ENCODE data around the gene NLRC3. TPM values are rescaled to one million over a fixed set of nuclear protein-coding genes. Genes with fewer than 3 reads are reported as not detected.
A peak's percentile ranks its signal among the peaks of the same experiment; 100 is the strongest.

The NLRC3 gene
- polyA plus RNA-seq, 1 donor: 2.5 TPM

DNA sequence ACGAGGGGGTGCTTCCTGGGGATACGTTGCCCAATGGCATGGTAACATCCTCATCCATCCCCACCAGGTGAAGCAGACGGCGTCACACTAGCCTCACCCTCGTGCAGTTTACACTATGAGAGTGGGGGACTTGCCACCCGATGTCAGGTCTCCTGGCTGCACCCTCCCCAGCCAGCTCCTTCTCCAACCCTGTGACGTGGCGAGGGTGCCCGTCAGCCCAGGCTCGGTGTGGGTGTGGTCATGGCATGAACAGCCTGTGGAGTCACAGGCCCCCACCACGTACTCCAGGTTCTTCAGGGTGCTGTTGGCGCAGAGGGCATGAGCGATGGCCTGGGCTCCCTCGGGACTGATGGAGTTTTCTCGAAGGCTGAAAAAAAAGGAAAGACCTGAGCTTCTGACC lies 28.3 kb downstream of the NLRC3 start:
- Histone ChIP-seq H3K27me3 (ENCODE audit: control insufficient read depth, insufficient read depth, low read length) (no peaks in the 10 kb centered on the region), H3K36me3 (ENCODE audit: control insufficient read depth, insufficient read depth, low read length) (no peaks in the 10 kb centered on the region), H3K4me3 (ENCODE audit: low read length) (no peak overlapping the region), H3K9me3 (ENCODE audit: control insufficient read depth, low read depth, low read length) (peaks cover 5% of the 10 kb centered on the region), H3K4me1 (ENCODE audit: control insufficient read depth, insufficient read depth, low read length) (no peaks in the 10 kb centered on the region), H3K27ac (ENCODE audit: low read length) (no peak overlapping the region)
- no CpG with 5 or more reads among the region's 15 CpGs for WGBS (ENCODE audit: insufficient coverage, low lambda C conversion rate)
- no peak for DNase-seq

DNA sequence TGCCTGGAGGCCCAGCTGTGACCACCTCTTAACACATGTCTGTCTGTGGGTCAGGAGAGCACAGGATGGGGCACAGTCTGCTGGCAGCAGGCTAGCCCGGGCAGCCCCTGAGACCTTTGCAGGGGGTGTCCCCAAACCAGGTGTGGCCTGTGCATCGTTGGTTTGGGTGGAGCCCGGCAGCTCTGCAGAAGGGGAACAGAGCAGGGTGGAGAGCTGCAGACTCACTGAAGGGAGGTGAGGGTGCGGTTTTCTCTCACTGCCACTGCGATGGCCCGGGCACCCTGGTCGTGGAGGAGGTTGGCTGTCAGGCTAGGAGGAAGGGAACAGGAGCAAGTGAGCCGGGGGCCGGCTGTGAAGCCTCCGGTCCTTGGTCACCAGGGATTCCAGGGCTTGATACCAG lies 28.8 kb downstream of the NLRC3 start:
- WGBS (ENCODE audit: insufficient coverage, low lambda C conversion rate): no CpG with 5 or more reads among the region's 10 CpGs
- Histone ChIP-seq H3K4me3 (ENCODE audit: low read length) (no peak overlapping the region), H3K36me3 (ENCODE audit: control insufficient read depth, insufficient read depth, low read length) (no peaks in the 10 kb centered on the region), H3K4me1 (ENCODE audit: control insufficient read depth, insufficient read depth, low read length) (no peaks in the 10 kb centered on the region), H3K9me3 (ENCODE audit: control insufficient read depth, low read depth, low read length) (peaks cover 5% of the 10 kb centered on the region), H3K27ac (ENCODE audit: low read length) (no peak overlapping the region), H3K27me3 (ENCODE audit: control insufficient read depth, insufficient read depth, low read length) (no peaks in the 10 kb centered on the region)
- no peak for DNase-seq

DNA sequence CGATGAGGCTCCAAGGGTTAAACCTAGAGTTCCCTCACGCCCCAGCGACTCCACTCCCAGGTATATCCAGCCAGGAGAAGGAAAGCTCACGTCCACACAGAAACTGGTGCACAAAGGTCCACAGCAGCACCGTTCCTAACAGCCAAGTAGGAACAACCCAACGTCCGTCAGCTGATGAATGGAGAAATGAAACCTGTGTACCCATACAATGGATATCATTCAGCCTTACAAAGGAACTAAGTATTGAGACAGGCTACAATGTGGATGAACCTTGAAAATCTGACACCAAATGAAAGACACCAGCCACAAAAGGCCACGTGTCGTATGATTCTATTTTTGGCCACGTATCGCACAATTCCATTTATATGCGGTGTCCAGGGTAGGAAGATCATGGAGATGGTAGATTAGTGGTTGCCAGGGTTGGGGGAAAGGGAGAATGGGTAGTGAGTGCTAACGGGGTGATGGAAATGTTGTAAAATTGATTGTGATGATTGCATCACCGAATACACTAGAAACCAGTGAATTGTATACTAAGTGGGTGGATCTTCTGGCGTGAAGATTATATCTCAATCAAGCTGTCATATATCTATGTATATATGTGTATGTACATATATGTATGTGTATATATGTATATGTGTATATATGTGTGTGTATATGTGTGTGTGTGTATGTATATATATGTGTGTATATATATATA lies 30.1 kb downstream of the NLRC3 start:
- Histone ChIP-seq H3K4me1 (ENCODE audit: control insufficient read depth, insufficient read depth, low read length) (no peaks in the 10 kb centered on the region), H3K27me3 (ENCODE audit: control insufficient read depth, insufficient read depth, low read length) (no peaks in the 10 kb centered on the region), H3K4me3 (ENCODE audit: low read length) (no peak overlapping the region), H3K9me3 (ENCODE audit: control insufficient read depth, low read depth, low read length) (peaks cover 5% of the 10 kb centered on the region), H3K27ac (ENCODE audit: low read length) (no peak overlapping the region), H3K36me3 (ENCODE audit: control insufficient read depth, insufficient read depth, low read length) (no peaks in the 10 kb centered on the region)
- WGBS (ENCODE audit: insufficient coverage, low lambda C conversion rate): no CpG with 5 or more reads among the region's 15 CpGs
- DNase-seq: no peak

DNA sequence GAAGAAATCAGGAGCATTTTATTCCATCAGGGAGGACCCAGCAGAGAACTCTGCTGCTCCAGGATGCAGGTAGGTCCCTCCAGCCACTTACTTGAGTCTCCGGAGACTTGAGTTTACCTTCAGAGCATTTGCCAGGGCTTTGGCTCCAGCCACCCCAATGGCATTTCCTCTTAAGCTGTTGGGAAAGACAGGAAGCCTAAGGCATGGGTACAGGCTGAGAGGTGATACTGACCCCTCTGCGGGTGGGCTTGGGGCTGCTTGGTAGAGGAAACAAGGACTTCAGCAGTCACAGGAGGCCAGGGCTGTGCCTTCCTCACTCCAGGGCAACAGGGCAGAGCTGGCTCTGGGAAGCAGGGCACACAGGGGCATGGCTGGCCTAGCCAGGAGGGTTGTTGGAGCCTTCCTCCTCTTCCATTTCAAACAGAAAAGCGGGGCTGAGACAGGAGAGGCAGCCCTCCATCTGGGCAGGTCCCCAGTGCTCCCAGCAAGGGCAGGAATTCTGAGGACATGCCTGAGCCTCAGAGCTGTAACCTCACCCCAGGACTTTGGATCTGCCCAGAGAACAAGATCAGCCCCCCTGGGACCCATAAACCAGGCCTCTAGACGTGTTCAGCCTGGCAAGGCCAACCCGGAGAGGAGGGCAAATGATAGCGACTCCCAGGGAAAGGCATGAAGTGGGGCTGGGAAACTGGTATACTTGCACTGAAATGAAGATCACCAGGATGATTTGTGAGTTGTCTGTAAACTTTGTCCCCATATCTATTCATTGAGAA lies 34.4 kb downstream of the NLRC3 start:
- no peaks in the 10 kb centered on the region for H3K9me3 ChIP-seq (ENCODE audit: control insufficient read depth, low read depth, low read length)
- no peaks in the 10 kb centered on the region for H3K27me3 ChIP-seq (ENCODE audit: control insufficient read depth, insufficient read depth, low read length)
- WGBS (ENCODE audit: insufficient coverage, low lambda C conversion rate): no CpG with 5 or more reads among the region's 6 CpGs
- H3K27ac ChIP-seq (ENCODE audit: low read length): no peak overlapping the region
- H3K4me1 ChIP-seq (ENCODE audit: control insufficient read depth, insufficient read depth, low read length): no peaks in the 10 kb centered on the region
- no peak overlapping the region for H3K4me3 ChIP-seq (ENCODE audit: low read length)
- DNase-seq: peak; percentile 17 to 47
- H3K36me3 ChIP-seq (ENCODE audit: control insufficient read depth, insufficient read depth, low read length): peaks cover 14% of the 10 kb centered on the region

DNA sequence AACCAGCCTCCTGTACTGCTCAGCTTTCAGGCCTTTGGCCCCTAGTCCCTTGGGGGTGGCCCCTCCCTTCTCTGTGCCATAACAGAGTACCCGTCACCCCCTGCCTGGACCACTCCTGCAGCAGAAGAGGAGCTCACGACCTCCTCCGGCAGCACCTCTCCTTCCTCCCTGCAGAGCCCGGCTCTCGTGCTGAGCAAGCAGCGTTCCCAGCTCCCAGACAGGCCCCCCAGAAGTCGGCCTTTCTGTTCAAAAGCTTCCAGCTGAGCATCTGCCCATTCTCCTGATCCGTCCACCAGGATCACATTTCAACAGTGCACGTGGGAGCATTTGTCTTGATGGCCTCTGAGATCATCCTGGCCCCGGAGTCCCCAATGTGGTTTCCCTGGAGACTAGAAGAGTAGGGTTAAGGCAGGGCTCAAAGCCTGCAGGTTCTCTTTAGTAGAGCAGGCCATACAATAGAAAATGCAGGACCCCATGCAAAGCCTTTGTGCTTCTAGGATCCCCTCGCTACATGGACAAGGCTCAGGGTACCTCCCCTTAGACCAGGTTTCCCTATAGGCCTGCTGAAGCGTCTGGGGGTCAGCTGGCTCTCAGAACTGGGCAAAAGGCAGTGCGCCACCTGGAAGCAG lies 35.6 kb downstream of the NLRC3 start:
- no peak overlapping the region for H3K27ac ChIP-seq (ENCODE audit: low read length)
- H3K27me3 ChIP-seq (ENCODE audit: control insufficient read depth, insufficient read depth, low read length): no peaks in the 10 kb centered on the region
- DNase-seq: no peak
- no CpG with 5 or more reads among the region's 13 CpGs for WGBS (ENCODE audit: insufficient coverage, low lambda C conversion rate)
- H3K4me3 ChIP-seq (ENCODE audit: low read length): no peak overlapping the region
- H3K4me1 ChIP-seq (ENCODE audit: control insufficient read depth, insufficient read depth, low read length): no peaks in the 10 kb centered on the region
- H3K9me3 ChIP-seq (ENCODE audit: control insufficient read depth, low read depth, low read length): no peaks in the 10 kb centered on the region
- peaks cover 18% of the 10 kb centered on the region for H3K36me3 ChIP-seq (ENCODE audit: control insufficient read depth, insufficient read depth, low read length)

DNA sequence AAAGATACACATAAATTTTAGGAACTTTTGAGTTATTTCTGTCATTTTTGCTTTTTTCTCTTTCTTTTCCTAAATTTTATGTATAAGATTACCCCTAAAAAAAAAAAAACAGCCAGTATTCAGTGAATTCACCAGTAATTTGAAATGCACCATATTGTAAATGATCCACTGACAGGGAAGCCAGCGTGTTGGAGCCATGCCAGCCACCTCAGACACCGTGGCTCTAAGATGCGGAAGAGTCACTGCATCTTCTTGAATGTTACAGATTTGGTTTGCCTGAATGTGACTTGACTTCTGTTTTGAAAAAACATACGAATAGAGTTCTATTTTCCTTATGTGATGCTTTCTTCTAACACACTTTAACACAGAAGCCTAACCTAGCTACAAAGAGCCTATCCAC lies 39.0 kb downstream of the NLRC3 start:
- WGBS (ENCODE audit: insufficient coverage, low lambda C conversion rate): 50% methylated on average over 2 of the region's 4 CpGs

DNA sequence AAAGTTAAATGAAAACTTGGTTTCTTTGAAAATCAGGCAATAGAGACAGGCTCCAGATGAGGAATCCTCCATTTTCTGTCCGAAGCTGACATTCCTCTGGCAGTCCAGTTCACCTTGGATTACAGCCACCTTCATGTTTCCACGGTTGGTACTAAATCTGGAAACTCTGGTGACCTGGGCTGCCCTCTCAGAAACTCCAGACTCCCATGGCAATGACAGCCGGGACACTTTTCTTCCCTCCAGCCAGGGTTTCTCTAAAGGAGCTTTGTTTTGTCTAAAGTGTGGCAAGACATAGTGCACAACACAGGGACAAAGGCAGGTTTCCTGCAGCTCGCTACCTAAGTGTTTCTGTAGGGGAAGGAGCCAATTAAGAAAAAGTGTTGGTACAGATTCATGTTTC lies 40.4 kb downstream of the NLRC3 start:
- Histone ChIP-seq H3K9me3 (ENCODE audit: control insufficient read depth, low read depth, low read length) (no peaks in the 10 kb centered on the region), H3K4me1 (ENCODE audit: control insufficient read depth, insufficient read depth, low read length) (no peaks in the 10 kb centered on the region), H3K27ac (ENCODE audit: low read length) (no peak overlapping the region), H3K36me3 (ENCODE audit: control insufficient read depth, insufficient read depth, low read length) (peaks cover 48% of the 10 kb centered on the region), H3K4me3 (ENCODE audit: low read length) (no peak overlapping the region), H3K27me3 (ENCODE audit: control insufficient read depth, insufficient read depth, low read length) (no peaks in the 10 kb centered on the region)
- DNase-seq: no peak
- WGBS (ENCODE audit: insufficient coverage, low lambda C conversion rate): no CpG with 5 or more reads among the region's 4 CpGs

More for the DNA sequence above, 39.0 kb downstream of the NLRC3 start:
- Histone ChIP-seq H3K9me3 (ENCODE audit: control insufficient read depth, low read depth, low read length) (no peaks in the 10 kb centered on the region), H3K27me3 (ENCODE audit: control insufficient read depth, insufficient read depth, low read length) (no peaks in the 10 kb centered on the region), H3K4me3 (ENCODE audit: low read length) (no peak overlapping the region), H3K36me3 (ENCODE audit: control insufficient read depth, insufficient read depth, low read length) (peaks cover 42% of the 10 kb centered on the region), H3K4me1 (ENCODE audit: control insufficient read depth, insufficient read depth, low read length) (no peaks in the 10 kb centered on the region), H3K27ac (ENCODE audit: low read length) (no peak overlapping the region)
- no peak for DNase-seq

DNA sequence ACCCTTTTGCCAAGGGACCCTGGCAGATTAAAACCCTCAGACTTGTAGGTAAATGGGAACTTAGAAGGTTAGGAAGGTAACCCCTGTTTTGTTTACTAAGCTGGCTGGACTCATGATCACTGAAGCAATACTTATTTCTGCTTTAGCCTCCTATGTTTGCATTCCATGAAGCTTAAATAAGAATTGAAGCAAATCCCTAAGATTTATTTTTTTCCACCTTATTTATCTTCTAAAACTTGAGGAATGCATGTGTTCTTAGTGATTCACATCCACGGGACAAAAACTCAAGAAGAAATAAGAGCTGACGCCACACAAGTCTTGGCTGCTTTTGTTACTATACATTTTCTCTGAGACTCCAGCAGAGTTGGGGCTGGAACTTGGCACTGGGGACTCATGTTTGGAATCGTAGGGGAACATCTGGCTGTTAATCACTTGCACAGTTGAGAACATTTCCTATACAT lies 40.9 kb downstream of the NLRC3 start:
- no peak overlapping the region for H3K27ac ChIP-seq (ENCODE audit: low read length)
- 76% methylated on average over 2 of the region's 3 CpGs for WGBS (ENCODE audit: insufficient coverage, low lambda C conversion rate)
- H3K27me3 ChIP-seq (ENCODE audit: control insufficient read depth, insufficient read depth, low read length): no peaks in the 10 kb centered on the region
- no peaks in the 10 kb centered on the region for H3K9me3 ChIP-seq (ENCODE audit: control insufficient read depth, low read depth, low read length)
- H3K4me3 ChIP-seq (ENCODE audit: low read length): no peak overlapping the region
- peaks cover 44% of the 10 kb centered on the region for H3K36me3 ChIP-seq (ENCODE audit: control insufficient read depth, insufficient read depth, low read length)
- no peak for DNase-seq
- no peaks in the 10 kb centered on the region for H3K4me1 ChIP-seq (ENCODE audit: control insufficient read depth, insufficient read depth, low read length)

DNA sequence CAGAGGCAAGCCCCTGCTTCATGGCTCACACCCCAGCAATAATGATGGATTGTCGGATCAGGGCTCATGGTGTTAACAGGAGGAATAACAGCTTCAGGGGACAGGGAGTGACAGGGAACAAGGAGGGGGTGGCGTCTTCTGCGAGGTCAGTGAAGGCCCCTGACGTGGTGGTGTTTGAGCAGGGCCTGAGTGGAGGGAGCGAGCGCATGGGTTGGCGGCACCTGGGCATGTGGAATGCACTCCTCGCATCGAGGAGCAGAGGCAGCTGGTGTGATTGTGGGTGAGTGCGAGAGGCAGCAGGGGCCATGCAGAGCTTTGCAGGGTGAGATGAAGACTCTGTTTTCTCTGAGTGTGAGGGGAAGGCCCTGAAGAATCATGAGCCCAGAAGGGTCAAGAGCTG lies 43.1 kb downstream of the NLRC3 start:
- H3K36me3 ChIP-seq (ENCODE audit: control insufficient read depth, insufficient read depth, low read length): peaks cover 54% of the 10 kb centered on the region
- H3K9me3 ChIP-seq (ENCODE audit: control insufficient read depth, low read depth, low read length): no peaks in the 10 kb centered on the region
- DNase-seq: no peak
- no peak overlapping the region for H3K4me3 ChIP-seq (ENCODE audit: low read length)
- WGBS (ENCODE audit: insufficient coverage, low lambda C conversion rate): no CpG with 5 or more reads among the region's 10 CpGs
- no peak overlapping the region for H3K27ac ChIP-seq (ENCODE audit: low read length)
- no peaks in the 10 kb centered on the region for H3K27me3 ChIP-seq (ENCODE audit: control insufficient read depth, insufficient read depth, low read length)
- no peaks in the 10 kb centered on the region for H3K4me1 ChIP-seq (ENCODE audit: control insufficient read depth, insufficient read depth, low read length)

DNA sequence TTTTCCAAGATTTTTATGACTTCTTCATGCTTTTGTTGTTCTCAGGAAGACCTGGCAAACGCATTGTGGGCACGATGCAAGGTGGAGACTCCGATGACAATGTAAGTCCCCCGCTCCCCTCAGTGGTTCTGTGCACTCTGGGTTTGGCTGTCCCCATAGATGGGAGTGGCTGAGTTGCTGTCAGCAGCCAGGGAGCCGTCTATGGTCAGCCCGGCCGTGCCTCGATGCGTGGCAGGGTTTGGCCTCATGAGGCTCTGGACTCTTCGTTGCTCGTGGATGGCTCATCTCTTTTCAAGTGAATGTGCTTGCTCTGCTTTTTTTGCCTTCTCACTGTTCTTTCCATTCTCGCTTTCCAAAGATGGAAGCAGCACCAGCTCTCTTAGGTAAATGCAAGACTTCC lies 44.5 kb downstream of the NLRC3 start:
- no peak overlapping the region for H3K4me3 ChIP-seq (ENCODE audit: low read length)
- no peaks in the 10 kb centered on the region for H3K9me3 ChIP-seq (ENCODE audit: control insufficient read depth, low read depth, low read length)
- no peaks in the 10 kb centered on the region for H3K4me1 ChIP-seq (ENCODE audit: control insufficient read depth, insufficient read depth, low read length)
- no CpG with 5 or more reads among the region's 12 CpGs for WGBS (ENCODE audit: insufficient coverage, low lambda C conversion rate)
- no peak for DNase-seq
- H3K27ac ChIP-seq (ENCODE audit: low read length): no peak overlapping the region
- peaks cover 59% of the 10 kb centered on the region for H3K36me3 ChIP-seq (ENCODE audit: control insufficient read depth, insufficient read depth, low read length)
- H3K27me3 ChIP-seq (ENCODE audit: control insufficient read depth, insufficient read depth, low read length): no peaks in the 10 kb centered on the region
